Measurements from ENCODE around the gene TMEM220. TPM values are rescaled to one million over a fixed set of nuclear protein-coding genes. Genes with fewer than 3 reads are reported as not detected.

Gene TMEM220
- total RNA-seq, 4 donors from 2014 or later, result 1.4 to 9.5 (median 6.3) TPM

DNA sequence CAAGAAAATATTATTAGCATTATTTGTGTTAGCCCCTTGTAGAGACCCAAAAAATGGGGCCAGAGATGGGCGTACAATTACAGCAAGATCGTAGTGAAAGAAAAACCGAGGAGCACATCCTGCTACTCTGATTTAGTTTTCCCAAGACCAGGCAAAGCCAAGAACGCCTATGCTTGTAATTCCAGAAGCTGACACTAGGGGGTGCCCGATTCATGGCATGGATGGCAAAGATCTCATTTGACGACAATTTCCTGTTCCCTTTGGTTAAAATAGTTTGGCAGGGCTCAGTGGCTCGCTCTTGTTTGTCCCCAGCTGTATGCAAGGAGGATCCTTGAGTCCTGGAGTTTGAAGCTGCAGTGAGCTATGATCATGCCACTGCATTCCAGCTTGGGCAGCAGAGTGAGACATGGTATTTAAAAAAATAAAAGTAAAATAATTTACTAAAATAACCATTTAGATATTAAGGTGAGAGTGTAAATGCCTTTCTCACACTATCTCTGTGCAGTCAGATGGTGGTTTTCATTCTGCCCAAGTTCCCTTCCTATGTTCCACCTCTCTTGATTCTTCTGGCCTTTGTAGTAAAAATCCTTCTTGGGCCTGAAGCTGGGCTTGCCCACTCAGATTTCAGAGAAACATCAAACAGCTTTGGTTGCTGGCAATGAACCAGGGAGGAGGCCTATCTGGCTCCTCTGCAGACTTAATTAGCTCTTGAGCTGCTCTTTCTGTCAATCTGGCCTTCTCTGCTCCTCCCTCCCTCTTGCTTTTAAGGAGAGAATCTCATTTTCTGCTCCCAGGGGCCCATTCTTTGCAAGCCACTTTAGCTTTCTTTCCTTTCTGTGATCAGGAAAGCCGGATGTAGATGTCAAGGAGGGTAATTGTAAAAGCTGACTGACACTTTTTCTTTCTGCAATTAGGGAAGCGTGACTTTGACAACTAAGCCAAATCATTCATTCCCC, 42.9 kb upstream of the TMEM220 start:
- DNase-seq, result no peak
- Histone ChIP-seq H3K4me1 (peaks cover 0 to 32% (median 0%) of the 10 kb centered on the region in 3 donors), H3K27ac (peak overlapping the region in 3 of 4 donors; percentile 35 to 61 (median 42)), H3K9me3 (peaks cover 0 to 5% (median 0%) of the 10 kb centered on the region in 3 donors), H3K36me3 (no peaks in the 10 kb centered on the region), H3K4me3 (no peak overlapping the region), H3K27me3 (no peaks in the 10 kb centered on the region)
- WGBS, 2 donors, result 19 to 43% methylated on average over 9 of the region's 9 CpGs
- intact Hi-C loops (cut with DNase I), result no loop called here
- TF ChIP-seq, protein P1, sequence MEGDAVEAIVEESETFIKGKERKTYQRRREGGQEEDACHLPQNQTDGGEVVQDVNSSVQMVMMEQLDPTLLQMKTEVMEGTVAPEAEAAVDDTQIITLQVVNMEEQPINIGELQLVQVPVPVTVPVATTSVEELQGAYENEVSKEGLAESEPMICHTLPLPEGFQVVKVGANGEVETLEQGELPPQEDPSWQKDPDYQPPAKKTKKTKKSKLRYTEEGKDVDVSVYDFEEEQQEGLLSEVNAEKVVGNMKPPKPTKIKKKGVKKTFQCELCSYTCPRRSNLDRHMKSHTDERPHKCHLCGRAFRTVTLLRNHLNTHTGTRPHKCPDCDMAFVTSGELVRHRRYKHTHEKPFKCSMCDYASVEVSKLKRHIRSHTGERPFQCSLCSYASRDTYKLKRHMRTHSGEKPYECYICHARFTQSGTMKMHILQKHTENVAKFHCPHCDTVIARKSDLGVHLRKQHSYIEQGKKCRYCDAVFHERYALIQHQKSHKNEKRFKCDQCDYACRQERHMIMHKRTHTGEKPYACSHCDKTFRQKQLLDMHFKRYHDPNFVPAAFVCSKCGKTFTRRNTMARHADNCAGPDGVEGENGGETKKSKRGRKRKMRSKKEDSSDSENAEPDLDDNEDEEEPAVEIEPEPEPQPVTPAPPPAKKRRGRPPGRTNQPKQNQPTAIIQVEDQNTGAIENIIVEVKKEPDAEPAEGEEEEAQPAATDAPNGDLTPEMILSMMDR (IDR thresholded peaks at IDR 0.05), result peak in 5 of 6 experiments; percentile 81 to 94 (median 83)
- TF ChIP-seq POLR2A (IDR thresholded peaks at IDR 0.05), result no peak

DNA sequence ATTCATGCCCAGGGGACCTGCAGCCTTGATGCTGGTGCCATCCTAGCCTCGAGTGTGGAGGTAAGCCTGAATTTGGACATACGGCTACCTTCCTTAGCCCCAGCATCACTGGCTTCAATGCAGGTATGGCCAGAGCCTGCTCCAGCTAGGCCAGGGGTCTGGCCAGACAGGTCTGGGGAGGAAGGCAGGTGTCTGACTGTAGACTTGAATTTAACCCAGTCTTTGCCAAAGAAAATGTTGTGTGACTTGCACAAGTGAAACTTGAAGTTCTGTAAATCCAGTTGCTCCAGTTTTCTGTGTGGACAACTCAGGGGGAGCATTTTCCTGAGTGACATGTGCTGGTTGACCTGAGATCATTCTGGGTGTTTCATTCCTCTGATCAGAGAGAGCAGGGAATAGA, 41.3 kb upstream of the TMEM220 start:
- peaks cover 0 to 32% (median 0%) of the 10 kb centered on the region in 3 donors for H3K4me1 ChIP-seq
- peaks cover 0 to 5% (median 0%) of the 10 kb centered on the region in 3 donors for H3K9me3 ChIP-seq
- H3K4me3 ChIP-seq, result no peak overlapping the region
- WGBS, 2 donors, result 62 to 71% methylated on average over 2 of the region's 2 CpGs
- peaks cover 0 to 14% (median 0%) of the 10 kb centered on the region in 3 donors for H3K36me3 ChIP-seq
- no peak for DNase-seq
- peak overlapping the region in 1 of 4 donors; percentile 58 for H3K27ac ChIP-seq
- intact Hi-C loops (cut with DNase I), result no loop called here
- TF ChIP-seq, protein P1 (IDR thresholded peaks at IDR 0.05), result no peak
- no peak for TF ChIP-seq POLR2A (IDR thresholded peaks at IDR 0.05)
- no peaks in the 10 kb centered on the region for H3K27me3 ChIP-seq

GRCh38 chr17:10769840-10770239, 40.0 kb upstream of the TMEM220 start:
- 51 to 84% methylated on average over 4 to 6 of the region's 6 CpGs for WGBS, 2 donors
- Histone ChIP-seq H3K27me3 (no peaks in the 10 kb centered on the region), H3K4me1 (peaks cover 0 to 32% (median 0%) of the 10 kb centered on the region in 3 donors), H3K4me3 (no peak overlapping the region), H3K36me3 (peaks cover 0 to 14% (median 0%) of the 10 kb centered on the region in 3 donors), H3K27ac (no peak overlapping the region), H3K9me3 (peaks cover 0 to 5% (median 0%) of the 10 kb centered on the region in 3 donors)
- no peak for DNase-seq
- TF ChIP-seq, protein P1 (IDR thresholded peaks at IDR 0.05), result no peak
- TF ChIP-seq POLR2A (IDR thresholded peaks at IDR 0.05), result no peak
- intact Hi-C loops (cut with DNase I), result no loop called here

- WGBS, 2 donors, result 42 to 60% methylated on average over 1 to 2 of the region's 2 CpGs
- peaks cover 0 to 14% (median 0%) of the 10 kb centered on the region in 3 donors for H3K36me3 ChIP-seq
- peaks cover 0 to 30% (median 0%) of the 10 kb centered on the region in 3 donors for H3K4me1 ChIP-seq
- H3K27me3 ChIP-seq, result no peaks in the 10 kb centered on the region
- DNase-seq, result no peak
- peaks cover 0 to 5% (median 0%) of the 10 kb centered on the region in 3 donors for H3K9me3 ChIP-seq
- TF ChIP-seq POLR2A (IDR thresholded peaks at IDR 0.05), result no peak
- TF ChIP-seq, protein P1 (IDR thresholded peaks at IDR 0.05), result no peak
- H3K27ac ChIP-seq, result no peak overlapping the region
- intact Hi-C loops (cut with DNase I), result no loop called here
- H3K4me3 ChIP-seq, result no peak overlapping the region
Observed at GRCh38 chr17:10768750-10769251, 39.0 kb upstream of the TMEM220 start.

DNA sequence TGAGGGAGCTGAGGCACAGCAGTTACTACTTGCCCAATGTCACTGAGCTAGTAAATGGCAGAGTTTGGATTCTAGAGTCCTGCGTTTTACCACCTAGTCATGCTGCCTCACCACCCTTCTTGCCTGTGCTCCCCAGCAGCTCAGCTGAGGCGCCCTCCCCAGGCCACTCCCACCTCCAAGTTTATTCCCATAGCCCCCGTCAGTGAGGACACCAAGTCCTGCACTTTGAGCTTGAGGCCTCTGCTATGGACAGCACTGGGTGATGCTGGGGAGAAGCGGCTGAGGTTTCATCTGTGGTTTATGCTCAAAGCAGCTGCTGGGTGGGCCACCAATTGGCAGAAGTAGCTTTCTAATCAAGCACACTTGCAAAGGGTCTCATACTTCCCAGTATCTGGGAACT, 37.4 kb upstream of the TMEM220 start:
- Histone ChIP-seq H3K9me3 (peaks cover 0 to 2% (median 0%) of the 10 kb centered on the region in 3 donors), H3K4me3 (no peak overlapping the region), H3K4me1 (peaks cover 0 to 17% (median 0%) of the 10 kb centered on the region in 3 donors), H3K36me3 (peaks cover 0 to 14% (median 0%) of the 10 kb centered on the region in 3 donors), H3K27ac (no peak overlapping the region), H3K27me3 (no peaks in the 10 kb centered on the region)
- no peak for DNase-seq
- intact Hi-C loops (cut with DNase I), result no loop called here
- WGBS, 2 donors, result 92 to 100% methylated on average over 3 to 4 of the region's 4 CpGs
- no peak for TF ChIP-seq POLR2A (IDR thresholded peaks at IDR 0.05)
- TF ChIP-seq, protein P1 (IDR thresholded peaks at IDR 0.05), result no peak

All from esophagus squamous epithelium (tissue), 5 donors.